BE2C (cell line): ENCODE measurements around the gene PANX2.
A peak's percentile ranks its signal among the peaks of the same experiment; 100 is the strongest.

Experiments used
- DNase-seq: peaks from one replicate; pipeline ENCODE4 v3.0.0-alpha.2; 2020
- H3K27me3 ChIP-seq: fragments of 250-450 bp; sonication (Bioruptor Pico); 2 replicates; pipeline ENCODE4 v1.5.1; 2020; ENCODE audit warnings: mild to moderate bottlenecking
- H3K36me3 ChIP-seq: fragments of 250-450 bp; sonication (Bioruptor Pico); 2 replicates; pipeline ENCODE4 v1.5.1; 2020; ENCODE audit warnings: mild to moderate bottlenecking
- H3K4me1 ChIP-seq: fragments of 250-450 bp; sonication (Bioruptor Pico); 2 replicates; pipeline ENCODE4 v1.5.1; 2020
- H3K4me3 ChIP-seq: 2 replicates; pipeline ENCODE4 v1.5.1; 2011; ENCODE audit warnings: low read depth, low read length
- H3K9me3 ChIP-seq: fragments of 250-450 bp; sonication (Bioruptor Pico); 2 replicates; pipeline ENCODE4 v1.5.1; 2020
- TF ChIP-seq, protein P1 (sequence below): IDR thresholded peaks from 2 replicates; pipeline ENCODE4 v1.5.1; 2012; ENCODE audit warnings: mild to moderate bottlenecking, low read depth, low read length

Gene PANX2

DNA sequence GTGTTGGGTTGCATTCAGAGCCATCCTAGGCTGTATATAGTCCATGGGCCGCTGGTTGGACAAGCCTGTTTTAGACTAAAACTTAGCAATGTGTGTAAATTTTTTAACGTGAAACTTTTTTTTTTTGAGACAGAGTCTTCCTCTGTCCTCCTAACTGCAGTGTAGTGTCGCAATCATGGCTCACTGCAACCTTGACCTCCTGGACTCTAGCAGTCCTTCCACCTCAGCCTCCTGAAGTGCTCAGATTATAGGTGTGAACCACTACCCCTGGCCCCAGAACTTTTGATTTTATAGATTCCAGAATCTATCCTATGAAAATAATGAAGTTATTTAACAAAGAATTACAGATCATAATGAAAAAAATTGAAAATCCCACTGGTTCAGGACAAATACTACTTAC is 29.9 kb upstream of the PANX2 start:
- Histone ChIP-seq H3K4me3 (no peak overlapping the region), H3K4me1 (no peaks in the 10 kb centered on the region), H3K27me3 (no peaks in the 10 kb centered on the region), H3K36me3 (no peaks in the 10 kb centered on the region), H3K9me3 (no peaks in the 10 kb centered on the region)
- TF ChIP-seq, protein P1, sequence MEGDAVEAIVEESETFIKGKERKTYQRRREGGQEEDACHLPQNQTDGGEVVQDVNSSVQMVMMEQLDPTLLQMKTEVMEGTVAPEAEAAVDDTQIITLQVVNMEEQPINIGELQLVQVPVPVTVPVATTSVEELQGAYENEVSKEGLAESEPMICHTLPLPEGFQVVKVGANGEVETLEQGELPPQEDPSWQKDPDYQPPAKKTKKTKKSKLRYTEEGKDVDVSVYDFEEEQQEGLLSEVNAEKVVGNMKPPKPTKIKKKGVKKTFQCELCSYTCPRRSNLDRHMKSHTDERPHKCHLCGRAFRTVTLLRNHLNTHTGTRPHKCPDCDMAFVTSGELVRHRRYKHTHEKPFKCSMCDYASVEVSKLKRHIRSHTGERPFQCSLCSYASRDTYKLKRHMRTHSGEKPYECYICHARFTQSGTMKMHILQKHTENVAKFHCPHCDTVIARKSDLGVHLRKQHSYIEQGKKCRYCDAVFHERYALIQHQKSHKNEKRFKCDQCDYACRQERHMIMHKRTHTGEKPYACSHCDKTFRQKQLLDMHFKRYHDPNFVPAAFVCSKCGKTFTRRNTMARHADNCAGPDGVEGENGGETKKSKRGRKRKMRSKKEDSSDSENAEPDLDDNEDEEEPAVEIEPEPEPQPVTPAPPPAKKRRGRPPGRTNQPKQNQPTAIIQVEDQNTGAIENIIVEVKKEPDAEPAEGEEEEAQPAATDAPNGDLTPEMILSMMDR, result no peak
- DNase-seq, result no peak

DNA sequence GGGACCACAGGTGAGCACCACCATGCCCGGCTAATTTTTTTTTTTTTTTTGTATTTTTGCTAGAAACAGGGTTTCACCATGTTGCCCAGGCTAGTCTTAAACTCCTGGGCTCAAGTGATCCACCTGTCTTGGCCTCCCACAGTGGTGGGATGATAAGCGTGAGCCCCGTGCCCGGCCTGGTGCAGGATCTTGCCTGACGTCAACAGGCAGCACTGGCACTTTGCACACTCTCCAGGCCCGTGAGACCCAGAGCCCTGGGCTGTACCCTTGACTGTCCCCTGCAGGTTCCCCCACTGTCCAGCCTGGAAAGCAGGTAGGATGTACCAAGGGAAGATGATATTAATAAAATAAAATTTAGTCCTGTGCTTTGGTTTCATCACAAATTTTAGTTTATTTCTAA is 29.1 kb upstream of the PANX2 start:
- H3K9me3 ChIP-seq, result no peaks in the 10 kb centered on the region
- H3K4me3 ChIP-seq, result no peak overlapping the region
- H3K36me3 ChIP-seq, result no peaks in the 10 kb centered on the region
- TF ChIP-seq, protein P1, result no peak
- H3K4me1 ChIP-seq, result no peaks in the 10 kb centered on the region
- H3K27me3 ChIP-seq, result no peaks in the 10 kb centered on the region
- DNase-seq, result no peak

DNA sequence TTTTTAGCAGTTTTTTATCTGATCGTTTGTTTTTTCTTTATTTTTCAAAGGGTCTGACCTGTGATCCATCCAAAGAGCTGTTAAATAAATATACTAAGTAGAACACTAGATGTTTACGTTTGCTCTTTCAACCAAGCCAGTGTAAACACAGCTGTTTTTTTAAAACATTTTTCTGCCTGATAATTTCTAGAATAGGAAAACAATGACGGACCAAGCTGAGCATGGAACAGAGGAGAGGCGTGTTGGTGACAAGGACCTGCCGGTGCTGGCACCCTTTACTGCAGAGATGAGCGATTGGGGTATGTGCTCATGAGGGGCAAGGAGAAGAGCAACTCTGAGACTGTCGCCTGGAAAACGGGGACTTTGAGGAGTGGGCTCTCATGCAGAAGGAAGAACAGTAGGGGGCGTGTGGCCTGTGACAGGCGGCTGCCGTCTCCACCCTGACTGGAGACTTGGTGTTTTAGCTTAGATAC is 28.6 kb upstream of the PANX2 start:
- DNase-seq, result no peak
- Histone ChIP-seq H3K9me3 (no peaks in the 10 kb centered on the region), H3K36me3 (no peaks in the 10 kb centered on the region), H3K27me3 (no peaks in the 10 kb centered on the region), H3K4me3 (no peak overlapping the region), H3K4me1 (no peaks in the 10 kb centered on the region)
- TF ChIP-seq, protein P1, result peak; percentile 62

DNA sequence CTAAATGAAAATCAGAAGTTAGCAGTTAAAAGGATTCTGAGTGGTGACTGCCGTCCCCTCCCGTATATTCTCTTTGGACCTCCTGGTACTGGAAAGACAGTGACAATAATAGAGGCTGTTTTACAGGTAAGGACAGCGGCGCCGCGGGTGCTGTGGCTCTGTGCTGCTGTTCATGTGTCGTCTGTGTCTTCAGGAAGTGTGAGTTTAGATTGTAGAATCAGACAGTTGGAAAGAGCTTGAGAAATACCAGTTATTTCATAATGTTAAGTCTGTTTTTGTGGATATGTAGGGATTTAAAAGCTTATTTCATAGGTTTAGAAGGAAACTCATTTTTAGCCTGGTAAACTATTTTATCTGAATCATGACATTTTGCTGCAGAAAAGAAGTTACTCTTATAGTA is 27.4 kb upstream of the PANX2 start:
- Histone ChIP-seq H3K4me3 (no peak overlapping the region), H3K4me1 (no peaks in the 10 kb centered on the region), H3K9me3 (no peaks in the 10 kb centered on the region), H3K27me3 (no peaks in the 10 kb centered on the region), H3K36me3 (no peaks in the 10 kb centered on the region)
- no peak for DNase-seq
- TF ChIP-seq, protein P1, result no peak

DNA sequence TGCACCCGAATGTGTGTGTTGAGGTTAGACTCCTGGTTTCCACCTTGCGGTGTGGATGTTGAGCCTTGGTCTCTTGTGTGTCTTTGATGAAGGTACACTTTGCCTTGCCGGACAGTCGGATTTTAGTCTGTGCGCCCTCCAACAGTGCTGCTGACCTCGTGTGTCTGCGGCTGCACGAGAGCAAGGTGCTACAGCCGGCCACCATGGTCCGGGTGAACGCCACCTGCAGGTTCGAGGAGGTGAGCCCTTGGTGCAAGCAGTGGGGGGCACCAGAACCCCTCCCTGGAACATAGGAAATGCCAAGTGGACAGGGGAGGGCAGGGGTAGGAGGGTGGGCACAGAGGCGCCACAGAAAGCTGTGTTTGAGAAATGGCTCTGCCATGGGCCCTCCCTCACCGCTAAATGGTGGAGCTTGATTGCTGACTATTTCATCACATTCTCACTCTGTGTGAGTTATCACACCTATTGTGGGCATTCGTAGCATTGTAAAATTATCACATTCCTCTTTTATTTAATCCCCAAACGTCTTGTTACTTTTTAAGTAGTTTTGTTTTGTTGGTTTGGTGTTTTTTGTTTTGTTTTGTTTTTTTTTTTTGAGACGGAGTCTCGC is 26.4 kb upstream of the PANX2 start:
- Histone ChIP-seq H3K4me1 (no peaks in the 10 kb centered on the region), H3K4me3 (no peak overlapping the region), H3K9me3 (no peaks in the 10 kb centered on the region), H3K36me3 (no peaks in the 10 kb centered on the region), H3K27me3 (no peaks in the 10 kb centered on the region)
- no peak for DNase-seq
- TF ChIP-seq, protein P1, result no peak

DNA sequence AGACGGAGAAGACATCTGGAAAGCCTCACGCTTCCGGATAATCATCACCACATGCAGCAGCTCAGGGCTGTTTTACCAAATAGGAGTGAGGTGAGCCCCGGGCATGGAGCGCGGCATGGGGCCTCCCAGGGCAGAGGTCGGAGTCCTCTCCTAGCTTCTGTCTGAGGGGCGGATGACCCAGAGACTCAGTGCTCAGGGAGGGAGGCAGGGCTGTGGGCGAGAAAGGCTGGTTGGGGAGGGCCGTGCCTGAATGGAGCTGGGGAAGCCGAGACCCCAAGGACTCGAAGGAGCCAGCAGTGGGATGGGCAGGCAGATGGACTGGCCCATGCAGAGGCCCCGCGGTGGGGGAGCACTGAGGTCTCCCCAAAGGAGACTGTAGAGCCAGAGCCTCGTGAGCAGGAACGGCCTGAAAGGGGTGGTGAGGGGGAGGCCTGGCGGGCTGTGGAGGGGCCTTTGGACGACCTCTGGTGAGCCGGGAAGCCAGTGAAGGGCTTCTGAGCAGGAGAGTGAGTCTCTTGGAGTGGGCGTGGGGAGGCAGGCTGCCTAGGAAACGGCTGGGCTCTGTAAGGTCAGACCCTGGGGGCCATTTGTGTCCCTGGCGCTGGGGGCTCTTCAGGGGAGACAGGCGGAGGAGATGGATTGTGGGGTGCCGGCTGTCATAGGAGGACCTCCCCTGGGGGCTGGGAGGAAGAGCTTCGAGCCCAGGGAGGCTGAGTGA is 24.7 kb upstream of the PANX2 start:
- no peak for DNase-seq
- no peaks in the 10 kb centered on the region for H3K27me3 ChIP-seq
- TF ChIP-seq, protein P1, result no peak
- no peaks in the 10 kb centered on the region for H3K4me1 ChIP-seq
- H3K9me3 ChIP-seq, result no peaks in the 10 kb centered on the region
- H3K36me3 ChIP-seq, result no peaks in the 10 kb centered on the region
- H3K4me3 ChIP-seq, result no peak overlapping the region
